Measurements from ENCODE around the gene TRIM54.
"Not testable (repeated sequence)": the region's sequence is repeated elsewhere in the genome, so short reads cannot be mapped to it uniquely, and the experiment has no call there.

Gene TRIM54

GRCh38 chr2:27291865-27292264 lies 9.6 kb downstream of the TRIM54 start:
- H3K27me3 ChIP-seq (ENCODE audit: control insufficient read depth in 1 of 2, insufficient read depth in 2 of 2, low read length in 2 of 2): no peaks in the 10 kb centered on the region
- no peaks in the 10 kb centered on the region for H3K9me3 ChIP-seq (ENCODE audit: low read length)
- H3K27ac ChIP-seq (ENCODE audit: low read depth, low read length): no peak overlapping the region
- H3K9ac ChIP-seq (ENCODE audit: low read length): no peak overlapping the region
- no peaks in the 10 kb centered on the region for H3K4me1 ChIP-seq (ENCODE audit: insufficient read depth, low read length)
- H3K36me3 ChIP-seq (ENCODE audit: insufficient read depth, low read length): no peaks in the 10 kb centered on the region
- H3K4me3 ChIP-seq (ENCODE audit: low read depth in 1 of 2, low read length in 2 of 2): no peak overlapping the region

- Histone ChIP-seq H3K4me1 (ENCODE audit: insufficient read depth, low read length) (no peaks in the 10 kb centered on the region), H3K27me3 (ENCODE audit: control insufficient read depth in 1 of 2, insufficient read depth in 2 of 2, low read length in 2 of 2) (no peaks in the 10 kb centered on the region), H3K4me3 (ENCODE audit: low read depth in 1 of 2, low read length in 2 of 2) (no peak overlapping the region), H3K36me3 (ENCODE audit: insufficient read depth, low read length) (no peaks in the 10 kb centered on the region), H3K9me3 (ENCODE audit: low read length) (no peaks in the 10 kb centered on the region), H3K27ac (ENCODE audit: low read depth, low read length) (no peak overlapping the region), H3K9ac (ENCODE audit: low read length) (no peak overlapping the region)
Measured at GRCh38 chr2:27294928-27295327, 12.7 kb downstream of the TRIM54 start.

GRCh38 chr2:27296481-27296880 lies 14.3 kb downstream of the TRIM54 start:
- Histone ChIP-seq H3K27ac (ENCODE audit: low read depth, low read length) (no peak overlapping the region), H3K4me1 (ENCODE audit: insufficient read depth, low read length) (no peaks in the 10 kb centered on the region), H3K36me3 (ENCODE audit: insufficient read depth, low read length) (no peaks in the 10 kb centered on the region), H3K9ac (ENCODE audit: low read length) (no peak overlapping the region), H3K4me3 (ENCODE audit: low read depth in 1 of 2, low read length in 2 of 2) (no peak overlapping the region), H3K9me3 (ENCODE audit: low read length) (no peaks in the 10 kb centered on the region), H3K27me3 (ENCODE audit: control insufficient read depth in 1 of 2, insufficient read depth in 2 of 2, low read length in 2 of 2) (no peaks in the 10 kb centered on the region)

- Histone ChIP-seq H3K27ac (ENCODE audit: low read depth, low read length) (no peak overlapping the region), H3K4me1 (ENCODE audit: insufficient read depth, low read length) (no peaks in the 10 kb centered on the region), H3K4me3 (ENCODE audit: low read depth in 1 of 2, low read length in 2 of 2) (no peak overlapping the region), H3K9me3 (ENCODE audit: low read length) (no peaks in the 10 kb centered on the region), H3K9ac (ENCODE audit: low read length) (no peak overlapping the region), H3K36me3 (ENCODE audit: insufficient read depth, low read length) (no peaks in the 10 kb centered on the region), H3K27me3 (ENCODE audit: control insufficient read depth in 1 of 2, insufficient read depth in 2 of 2, low read length in 2 of 2) (no peaks in the 10 kb centered on the region)
Measured at GRCh38 chr2:27297195-27297594, 15.0 kb downstream of the TRIM54 start.

GRCh38 chr2:27298391-27299080 lies 16.3 kb downstream of the TRIM54 start:
- H3K9ac ChIP-seq (ENCODE audit: low read length): no peak overlapping the region
- H3K27me3 ChIP-seq (ENCODE audit: control insufficient read depth in 1 of 2, insufficient read depth in 2 of 2, low read length in 2 of 2): no peaks in the 10 kb centered on the region
- no peak overlapping the region for H3K27ac ChIP-seq (ENCODE audit: low read depth, low read length)
- H3K4me3 ChIP-seq (ENCODE audit: low read depth in 1 of 2, low read length in 2 of 2): no peak overlapping the region
- H3K9me3 ChIP-seq (ENCODE audit: low read length): no peaks in the 10 kb centered on the region
- no peaks in the 10 kb centered on the region for H3K36me3 ChIP-seq (ENCODE audit: insufficient read depth, low read length)
- no peaks in the 10 kb centered on the region for H3K4me1 ChIP-seq (ENCODE audit: insufficient read depth, low read length)

GRCh38 chr2:27300606-27301005 lies 18.4 kb downstream of the TRIM54 start:
- H3K4me1 ChIP-seq (ENCODE audit: insufficient read depth, low read length); H3K4me3 ChIP-seq (ENCODE audit: low read depth in 1 of 2, low read length in 2 of 2); H3K27me3 ChIP-seq (ENCODE audit: control insufficient read depth in 1 of 2, insufficient read depth in 2 of 2, low read length in 2 of 2); H3K27ac ChIP-seq (ENCODE audit: low read depth, low read length); H3K9ac ChIP-seq (ENCODE audit: low read length); H3K36me3 ChIP-seq (ENCODE audit: insufficient read depth, low read length); H3K9me3 ChIP-seq (ENCODE audit: low read length): not testable (repeated sequence)

- Histone ChIP-seq H3K4me1 (ENCODE audit: insufficient read depth, low read length) (peaks cover 8% of the 10 kb centered on the region), H3K27ac (ENCODE audit: low read depth, low read length) (no peak overlapping the region), H3K36me3 (ENCODE audit: insufficient read depth, low read length) (no peaks in the 10 kb centered on the region), H3K4me3 (ENCODE audit: low read depth in 1 of 2, low read length in 2 of 2) (peak overlapping the region in 1 of 2 donors; percentile 32), H3K9ac (ENCODE audit: low read length) (no peak overlapping the region), H3K27me3 (ENCODE audit: control insufficient read depth in 1 of 2, insufficient read depth in 2 of 2, low read length in 2 of 2) (peaks cover 20 to 31% of the 10 kb centered on the region in 2 donors), H3K9me3 (ENCODE audit: low read length) (no peaks in the 10 kb centered on the region)
Measured at GRCh38 chr2:27303093-27304025, 21.1 kb downstream of the TRIM54 start.

- H3K36me3 ChIP-seq (ENCODE audit: insufficient read depth, low read length): peaks cover 4% of the 10 kb centered on the region
- H3K9ac ChIP-seq (ENCODE audit: low read length): no peak overlapping the region
- no peak overlapping the region for H3K27ac ChIP-seq (ENCODE audit: low read depth, low read length)
- no peak overlapping the region for H3K4me3 ChIP-seq (ENCODE audit: low read depth in 1 of 2, low read length in 2 of 2)
- H3K4me1 ChIP-seq (ENCODE audit: insufficient read depth, low read length): peaks cover 8% of the 10 kb centered on the region
- no peaks in the 10 kb centered on the region for H3K9me3 ChIP-seq (ENCODE audit: low read length)
- H3K27me3 ChIP-seq (ENCODE audit: control insufficient read depth in 1 of 2, insufficient read depth in 2 of 2, low read length in 2 of 2): peaks cover 20 to 35% of the 10 kb centered on the region in 2 donors
Measured at GRCh38 chr2:27304488-27305240, 22.4 kb downstream of the TRIM54 start.

GRCh38 chr2:27305516-27305915 lies 23.3 kb downstream of the TRIM54 start:
- Histone ChIP-seq H3K9ac (ENCODE audit: low read length) (no peak overlapping the region), H3K36me3 (ENCODE audit: insufficient read depth, low read length) (peaks cover 5% of the 10 kb centered on the region), H3K27ac (ENCODE audit: low read depth, low read length) (no peak overlapping the region), H3K9me3 (ENCODE audit: low read length) (no peaks in the 10 kb centered on the region), H3K4me1 (ENCODE audit: insufficient read depth, low read length) (peaks cover 8% of the 10 kb centered on the region), H3K27me3 (ENCODE audit: control insufficient read depth in 1 of 2, insufficient read depth in 2 of 2, low read length in 2 of 2) (peaks cover 20 to 35% of the 10 kb centered on the region in 2 donors), H3K4me3 (ENCODE audit: low read depth in 1 of 2, low read length in 2 of 2) (no peak overlapping the region)

- no peak overlapping the region for H3K9ac ChIP-seq (ENCODE audit: low read length)
- no peak overlapping the region for H3K27ac ChIP-seq (ENCODE audit: low read depth, low read length)
- H3K36me3 ChIP-seq (ENCODE audit: insufficient read depth, low read length): peaks cover 5% of the 10 kb centered on the region
- peaks cover 8% of the 10 kb centered on the region for H3K4me1 ChIP-seq (ENCODE audit: insufficient read depth, low read length)
- no peaks in the 10 kb centered on the region for H3K9me3 ChIP-seq (ENCODE audit: low read length)
- no peak overlapping the region for H3K4me3 ChIP-seq (ENCODE audit: low read depth in 1 of 2, low read length in 2 of 2)
- peaks cover 20 to 35% of the 10 kb centered on the region in 2 donors for H3K27me3 ChIP-seq (ENCODE audit: control insufficient read depth in 1 of 2, insufficient read depth in 2 of 2, low read length in 2 of 2)
Measured at GRCh38 chr2:27306136-27306535, 23.9 kb downstream of the TRIM54 start.

GRCh38 chr2:27306573-27307286 lies 24.5 kb downstream of the TRIM54 start:
- no peak overlapping the region for H3K9ac ChIP-seq (ENCODE audit: low read length)
- peaks cover 8% of the 10 kb centered on the region for H3K4me1 ChIP-seq (ENCODE audit: insufficient read depth, low read length)
- H3K36me3 ChIP-seq (ENCODE audit: insufficient read depth, low read length): peaks cover 11% of the 10 kb centered on the region
- H3K27me3 ChIP-seq (ENCODE audit: control insufficient read depth in 1 of 2, insufficient read depth in 2 of 2, low read length in 2 of 2): peaks cover 20 to 35% of the 10 kb centered on the region in 2 donors
- H3K9me3 ChIP-seq (ENCODE audit: low read length): no peaks in the 10 kb centered on the region
- no peak overlapping the region for H3K27ac ChIP-seq (ENCODE audit: low read depth, low read length)
- no peak overlapping the region for H3K4me3 ChIP-seq (ENCODE audit: low read depth in 1 of 2, low read length in 2 of 2)

Data from muscle layer of colon (tissue), 2 donors.